ENCODE measurements around the gene VAPB. TPM values are rescaled to one million over a fixed set of nuclear protein-coding genes. Genes with fewer than 3 reads are reported as not detected.
A peak's percentile ranks its signal among the peaks of the same experiment; 100 is the strongest.

The VAPB gene
- total RNA-seq, 1 experiment from 2014 or later, result 46.6 TPM

DNA sequence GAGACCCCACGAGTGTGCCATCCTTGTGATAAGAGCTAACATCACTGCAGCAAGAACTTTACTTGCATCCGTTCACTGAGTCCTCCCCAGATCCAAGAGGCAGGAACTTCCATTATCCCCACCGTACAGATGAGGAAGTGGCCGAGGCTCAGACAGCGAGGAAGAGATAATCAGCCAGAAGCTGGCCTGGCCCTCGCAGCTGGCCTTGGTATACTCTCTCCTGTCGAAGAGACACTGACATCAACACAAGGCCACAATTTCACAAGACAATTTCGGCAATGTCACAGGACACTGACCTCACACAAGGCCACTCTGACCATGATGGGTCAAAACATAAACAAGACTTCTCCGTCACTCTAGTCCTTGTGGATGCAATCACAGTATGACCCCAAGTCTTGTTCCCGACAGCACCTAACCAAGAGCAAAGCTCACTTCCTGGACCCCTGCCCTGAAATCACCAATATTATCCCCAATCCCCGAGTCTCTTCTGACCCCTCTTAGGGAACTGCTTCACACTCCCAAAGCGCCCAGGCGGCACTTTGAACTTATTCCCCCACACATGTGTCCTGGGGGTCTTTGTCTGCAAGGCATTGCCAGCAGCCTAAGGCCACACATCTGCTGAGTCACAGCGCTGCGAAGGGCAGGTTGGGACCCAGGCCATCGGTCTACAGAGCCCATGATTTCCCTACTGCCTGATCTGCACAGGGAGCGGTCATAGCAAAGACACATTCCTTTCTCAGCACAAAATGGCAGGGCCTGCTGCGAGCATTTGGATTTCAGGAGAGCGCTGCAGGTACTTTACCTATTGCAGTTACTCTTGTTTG is 14.8 kb upstream of the VAPB start (continued):
- TF ChIP-seq, protein P1, sequence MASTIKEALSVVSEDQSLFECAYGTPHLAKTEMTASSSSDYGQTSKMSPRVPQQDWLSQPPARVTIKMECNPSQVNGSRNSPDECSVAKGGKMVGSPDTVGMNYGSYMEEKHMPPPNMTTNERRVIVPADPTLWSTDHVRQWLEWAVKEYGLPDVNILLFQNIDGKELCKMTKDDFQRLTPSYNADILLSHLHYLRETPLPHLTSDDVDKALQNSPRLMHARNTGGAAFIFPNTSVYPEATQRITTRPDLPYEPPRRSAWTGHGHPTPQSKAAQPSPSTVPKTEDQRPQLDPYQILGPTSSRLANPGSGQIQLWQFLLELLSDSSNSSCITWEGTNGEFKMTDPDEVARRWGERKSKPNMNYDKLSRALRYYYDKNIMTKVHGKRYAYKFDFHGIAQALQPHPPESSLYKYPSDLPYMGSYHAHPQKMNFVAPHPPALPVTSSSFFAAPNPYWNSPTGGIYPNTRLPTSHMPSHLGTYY (CRISPR knock-in tag; IDR thresholded peaks at IDR 0.05), result no peak

DNA sequence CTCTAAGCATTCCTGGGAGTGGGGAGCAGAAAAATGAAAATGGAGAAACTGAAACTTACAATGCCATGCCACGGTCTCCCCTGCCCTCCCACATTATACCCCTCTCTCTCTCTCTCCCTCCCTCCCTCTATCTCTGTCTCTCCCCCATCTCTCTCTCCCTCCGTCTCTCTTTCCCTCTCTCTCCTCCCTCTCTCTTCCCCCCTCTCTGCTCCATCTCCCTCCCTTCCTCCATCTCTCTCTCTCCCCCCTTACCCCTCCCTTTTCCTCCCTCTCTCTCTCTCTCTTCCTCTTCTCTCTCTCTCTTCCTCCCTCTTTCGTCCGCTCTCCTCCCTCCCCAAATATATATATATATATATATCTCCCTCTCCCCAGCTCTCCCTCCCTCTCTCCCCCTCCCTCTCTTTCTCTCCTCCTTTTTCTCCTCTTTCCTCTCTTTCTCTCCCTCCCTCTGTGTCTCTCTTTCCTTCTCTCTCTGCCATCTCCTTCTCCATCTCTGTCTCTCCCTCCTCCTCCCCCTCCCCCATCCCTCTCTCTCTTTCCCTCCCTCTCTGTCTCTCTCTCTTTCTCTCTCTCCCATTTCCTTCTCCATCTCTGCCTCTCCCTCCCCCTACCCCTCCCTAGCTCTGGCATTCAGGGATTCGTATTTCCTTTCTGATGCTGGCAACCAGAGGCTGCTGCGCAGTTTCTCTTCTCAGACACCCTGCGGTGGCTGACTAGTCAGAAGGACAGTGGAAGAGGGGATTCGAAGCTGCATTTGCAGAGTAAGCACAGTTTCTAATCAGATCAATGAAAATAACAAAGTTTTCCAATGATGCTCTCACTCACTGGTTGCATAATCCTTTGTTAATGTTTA is 13.9 kb upstream of the VAPB start:
- CTCF ChIA-PET, result interaction anchor here (0.6 to 2.7 kb wide), 7 partner anchors 14 to 159 kb away, joined by 3 to 9 read pairs (median 3); partner anchors contain the start of gene VAPB
- H3K4me1 Mint-ChIP-seq, result peaks cover 64% of the 10 kb centered on the region
- peak overlapping the region; percentile 97 for H3K27ac Mint-ChIP-seq
- peaks cover 4% of the 10 kb centered on the region; the same call in 1 of the 2 replicates for H3K9me3 Mint-ChIP-seq
- ATAC-seq (peak; percentile 73), DNase-seq (ENCODE audit: low spot score) (peak; percentile 52)
- no peaks in the 10 kb centered on the region for H3K36me3 Mint-ChIP-seq
- TF ChIP-seq SP1 (CRISPR knock-in tag; conservative IDR thresholded peaks at IDR 0.05) (0 out of 2 replicates have a peak, but pooled peaks have one; percentile 41), NR3C1 (CRISPR knock-in tag; conservative IDR thresholded peaks at IDR 0.05; ENCODE audit: low read depth) (no peak)
- H3K4me3 Mint-ChIP-seq, result peak overlapping the region; percentile 64
- POLR2A ChIA-PET, result interaction anchor here (0.6 to 1.2 kb wide), 6 partner anchors 12 to 684 kb away, joined by 3 to 6 read pairs (median 4); partner anchors contain the start of gene VAPB
- no peaks in the 10 kb centered on the region; the same call in 1 of the 2 replicates for H3K27me3 Mint-ChIP-seq (ENCODE audit: low read depth)

DNA sequence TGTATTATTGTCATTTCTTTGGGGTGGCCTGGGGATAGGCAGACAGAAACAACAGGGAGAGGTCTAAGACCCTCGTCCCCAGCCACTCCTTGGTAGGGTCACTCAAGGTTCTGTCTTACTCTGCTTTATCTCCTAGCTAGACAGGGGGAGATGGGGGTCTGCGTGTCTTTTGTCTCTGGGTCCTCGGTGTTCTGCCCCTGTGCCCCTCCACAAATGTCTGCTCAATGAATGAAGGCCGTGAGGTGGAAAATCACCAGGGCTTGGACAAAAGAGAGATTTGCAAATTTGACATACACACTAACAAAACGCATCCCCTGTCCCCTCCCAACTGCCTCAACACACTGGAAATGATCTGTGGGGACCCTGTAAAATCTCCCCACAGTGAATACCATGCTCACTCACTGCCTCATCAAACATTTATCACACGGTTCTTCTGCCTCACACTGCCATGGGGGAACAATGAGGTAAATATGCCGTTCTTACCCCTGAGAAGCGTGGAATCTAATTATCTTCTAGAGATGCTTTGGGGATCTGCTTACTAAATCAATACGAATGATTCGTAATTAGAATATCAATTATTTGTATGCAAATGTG is 13.2 kb upstream of the VAPB start:
- peaks cover 8% of the 10 kb centered on the region for H3K9me3 Mint-ChIP-seq
- peak overlapping the region; percentile 97 for H3K27ac Mint-ChIP-seq
- TF ChIP-seq ZNF317 (CRISPR knock-in tag; IDR thresholded peaks at IDR 0.05; ENCODE audit: borderline replicate concordance, low read depth), result no peak
- TF ChIP-seq, protein P2, sequence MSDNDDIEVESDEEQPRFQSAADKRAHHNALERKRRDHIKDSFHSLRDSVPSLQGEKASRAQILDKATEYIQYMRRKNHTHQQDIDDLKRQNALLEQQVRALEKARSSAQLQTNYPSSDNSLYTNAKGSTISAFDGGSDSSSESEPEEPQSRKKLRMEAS (CRISPR knock-in tag; IDR thresholded peaks at IDR 0.05), result no peak
- no peak for TF ChIP-seq ZNF423 (CRISPR knock-in tag; IDR thresholded peaks at IDR 0.05)
- no peak for TF ChIP-seq TP53 (CRISPR knock-in tag; IDR thresholded peaks at IDR 0.05)
- TF ChIP-seq ESRRA (CRISPR knock-in tag; IDR thresholded peaks at IDR 0.05; ENCODE audit: borderline replicate concordance), result no peak
- TF ChIP-seq, protein P3, sequence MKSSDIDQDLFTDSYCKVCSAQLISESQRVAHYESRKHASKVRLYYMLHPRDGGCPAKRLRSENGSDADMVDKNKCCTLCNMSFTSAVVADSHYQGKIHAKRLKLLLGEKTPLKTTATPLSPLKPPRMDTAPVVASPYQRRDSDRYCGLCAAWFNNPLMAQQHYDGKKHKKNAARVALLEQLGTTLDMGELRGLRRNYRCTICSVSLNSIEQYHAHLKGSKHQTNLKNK (CRISPR knock-in tag; IDR thresholded peaks at IDR 0.05), result no peak
- no peak for TF ChIP-seq NFATC4 (CRISPR knock-in tag; IDR thresholded peaks at IDR 0.05)
- TF ChIP-seq ZBTB21 (CRISPR knock-in tag; IDR thresholded peaks at IDR 0.05; ENCODE audit: borderline replicate concordance), result no peak
- TF ChIP-seq, protein P4, sequence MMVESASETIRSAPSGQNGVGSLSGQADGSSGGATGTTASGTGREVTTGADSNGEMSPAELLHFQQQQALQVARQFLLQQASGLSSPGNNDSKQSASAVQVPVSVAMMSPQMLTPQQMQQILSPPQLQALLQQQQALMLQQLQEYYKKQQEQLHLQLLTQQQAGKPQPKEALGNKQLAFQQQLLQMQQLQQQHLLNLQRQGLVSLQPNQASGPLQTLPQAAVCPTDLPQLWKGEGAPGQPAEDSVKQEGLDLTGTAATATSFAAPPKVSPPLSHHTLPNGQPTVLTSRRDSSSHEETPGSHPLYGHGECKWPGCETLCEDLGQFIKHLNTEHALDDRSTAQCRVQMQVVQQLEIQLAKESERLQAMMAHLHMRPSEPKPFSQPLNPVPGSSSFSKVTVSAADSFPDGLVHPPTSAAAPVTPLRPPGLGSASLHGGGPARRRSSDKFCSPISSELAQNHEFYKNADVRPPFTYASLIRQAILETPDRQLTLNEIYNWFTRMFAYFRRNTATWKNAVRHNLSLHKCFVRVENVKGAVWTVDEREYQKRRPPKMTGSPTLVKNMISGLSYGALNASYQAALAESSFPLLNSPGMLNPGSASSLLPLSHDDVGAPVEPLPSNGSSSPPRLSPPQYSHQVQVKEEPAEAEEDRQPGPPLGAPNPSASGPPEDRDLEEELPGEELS (CRISPR knock-in tag; IDR thresholded peaks at IDR 0.05), result no peak
- TF ChIP-seq NR1H2 (CRISPR knock-in tag; IDR thresholded peaks at IDR 0.05), result no peak
- no peak for TF ChIP-seq KAT7 (CRISPR knock-in tag; IDR thresholded peaks at IDR 0.05; ENCODE audit: borderline replicate concordance)
- TF ChIP-seq, protein P5, sequence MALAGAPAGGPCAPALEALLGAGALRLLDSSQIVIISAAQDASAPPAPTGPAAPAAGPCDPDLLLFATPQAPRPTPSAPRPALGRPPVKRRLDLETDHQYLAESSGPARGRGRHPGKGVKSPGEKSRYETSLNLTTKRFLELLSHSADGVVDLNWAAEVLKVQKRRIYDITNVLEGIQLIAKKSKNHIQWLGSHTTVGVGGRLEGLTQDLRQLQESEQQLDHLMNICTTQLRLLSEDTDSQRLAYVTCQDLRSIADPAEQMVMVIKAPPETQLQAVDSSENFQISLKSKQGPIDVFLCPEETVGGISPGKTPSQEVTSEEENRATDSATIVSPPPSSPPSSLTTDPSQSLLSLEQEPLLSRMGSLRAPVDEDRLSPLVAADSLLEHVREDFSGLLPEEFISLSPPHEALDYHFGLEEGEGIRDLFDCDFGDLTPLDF (CRISPR knock-in tag; IDR thresholded peaks at IDR 0.05), result no peak
- TF ChIP-seq, protein P6, sequence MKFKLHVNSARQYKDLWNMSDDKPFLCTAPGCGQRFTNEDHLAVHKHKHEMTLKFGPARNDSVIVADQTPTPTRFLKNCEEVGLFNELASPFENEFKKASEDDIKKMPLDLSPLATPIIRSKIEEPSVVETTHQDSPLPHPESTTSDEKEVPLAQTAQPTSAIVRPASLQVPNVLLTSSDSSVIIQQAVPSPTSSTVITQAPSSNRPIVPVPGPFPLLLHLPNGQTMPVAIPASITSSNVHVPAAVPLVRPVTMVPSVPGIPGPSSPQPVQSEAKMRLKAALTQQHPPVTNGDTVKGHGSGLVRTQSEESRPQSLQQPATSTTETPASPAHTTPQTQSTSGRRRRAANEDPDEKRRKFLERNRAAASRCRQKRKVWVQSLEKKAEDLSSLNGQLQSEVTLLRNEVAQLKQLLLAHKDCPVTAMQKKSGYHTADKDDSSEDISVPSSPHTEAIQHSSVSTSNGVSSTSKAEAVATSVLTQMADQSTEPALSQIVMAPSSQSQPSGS (CRISPR knock-in tag; IDR thresholded peaks at IDR 0.05; ENCODE audit: borderline replicate concordance, low read depth), result no peak
- TF ChIP-seq TEAD1 (CRISPR knock-in tag; IDR thresholded peaks at IDR 0.05), result no peak
- no peak for TF ChIP-seq CREB1 (CRISPR knock-in tag; IDR thresholded peaks at IDR 0.05)
- no peak for TF ChIP-seq SMAD4 (CRISPR knock-in tag; IDR thresholded peaks at IDR 0.05)
- no peak for TF ChIP-seq FOXP1 (CRISPR knock-in tag; IDR thresholded peaks at IDR 0.05; ENCODE audit: borderline replicate concordance)
- TF ChIP-seq, protein P1 (CRISPR knock-in tag; IDR thresholded peaks at IDR 0.05), result no peak
- no peak for DNase-seq (ENCODE audit: low spot score)
- peaks cover 66% of the 10 kb centered on the region for H3K4me1 Mint-ChIP-seq
- ChIA-PET POLR2A (interaction anchor here (0.6 to 1.2 kb wide), 5 partner anchors 13 to 264 kb away, joined by 3 to 4 read pairs (median 4); partner anchors contain the start of gene VAPB), CTCF (interaction anchor here (0.6 to 2.7 kb wide), 6 partner anchors 13 to 146 kb away, joined by 3 to 9 read pairs (median 4); partner anchors contain the start of gene VAPB)
- peaks cover 4% of the 10 kb centered on the region for H3K36me3 Mint-ChIP-seq
- peak overlapping the region; percentile 64 for H3K4me3 Mint-ChIP-seq
- H3K27me3 Mint-ChIP-seq (ENCODE audit: low read depth), result peaks cover 2% of the 10 kb centered on the region; the same call in 1 of the 2 replicates
- peak; percentile 6; the same call in 1 of the 2 replicates for ATAC-seq

All from WTC11 (cell line).